ENCODE measurements around the gene SRGN.
"Not testable (repeated sequence)": the region's sequence is repeated elsewhere in the genome, so short reads cannot be mapped to it uniquely, and the experiment has no call there.

Gene SRGN

GRCh38 chr10:69123306-69123746, 35.4 kb downstream of the SRGN start:
- peak overlapping the region; percentile 86 for H3K4me3 ChIP-seq (ENCODE audit: low read depth, low read length)
- TF ChIP-seq, protein P1, sequence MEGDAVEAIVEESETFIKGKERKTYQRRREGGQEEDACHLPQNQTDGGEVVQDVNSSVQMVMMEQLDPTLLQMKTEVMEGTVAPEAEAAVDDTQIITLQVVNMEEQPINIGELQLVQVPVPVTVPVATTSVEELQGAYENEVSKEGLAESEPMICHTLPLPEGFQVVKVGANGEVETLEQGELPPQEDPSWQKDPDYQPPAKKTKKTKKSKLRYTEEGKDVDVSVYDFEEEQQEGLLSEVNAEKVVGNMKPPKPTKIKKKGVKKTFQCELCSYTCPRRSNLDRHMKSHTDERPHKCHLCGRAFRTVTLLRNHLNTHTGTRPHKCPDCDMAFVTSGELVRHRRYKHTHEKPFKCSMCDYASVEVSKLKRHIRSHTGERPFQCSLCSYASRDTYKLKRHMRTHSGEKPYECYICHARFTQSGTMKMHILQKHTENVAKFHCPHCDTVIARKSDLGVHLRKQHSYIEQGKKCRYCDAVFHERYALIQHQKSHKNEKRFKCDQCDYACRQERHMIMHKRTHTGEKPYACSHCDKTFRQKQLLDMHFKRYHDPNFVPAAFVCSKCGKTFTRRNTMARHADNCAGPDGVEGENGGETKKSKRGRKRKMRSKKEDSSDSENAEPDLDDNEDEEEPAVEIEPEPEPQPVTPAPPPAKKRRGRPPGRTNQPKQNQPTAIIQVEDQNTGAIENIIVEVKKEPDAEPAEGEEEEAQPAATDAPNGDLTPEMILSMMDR (IDR thresholded peaks at IDR 0.05; ENCODE audit: low read depth, low read length), result peak; percentile 19; the same call in 1 of the 2 replicates

DNA sequence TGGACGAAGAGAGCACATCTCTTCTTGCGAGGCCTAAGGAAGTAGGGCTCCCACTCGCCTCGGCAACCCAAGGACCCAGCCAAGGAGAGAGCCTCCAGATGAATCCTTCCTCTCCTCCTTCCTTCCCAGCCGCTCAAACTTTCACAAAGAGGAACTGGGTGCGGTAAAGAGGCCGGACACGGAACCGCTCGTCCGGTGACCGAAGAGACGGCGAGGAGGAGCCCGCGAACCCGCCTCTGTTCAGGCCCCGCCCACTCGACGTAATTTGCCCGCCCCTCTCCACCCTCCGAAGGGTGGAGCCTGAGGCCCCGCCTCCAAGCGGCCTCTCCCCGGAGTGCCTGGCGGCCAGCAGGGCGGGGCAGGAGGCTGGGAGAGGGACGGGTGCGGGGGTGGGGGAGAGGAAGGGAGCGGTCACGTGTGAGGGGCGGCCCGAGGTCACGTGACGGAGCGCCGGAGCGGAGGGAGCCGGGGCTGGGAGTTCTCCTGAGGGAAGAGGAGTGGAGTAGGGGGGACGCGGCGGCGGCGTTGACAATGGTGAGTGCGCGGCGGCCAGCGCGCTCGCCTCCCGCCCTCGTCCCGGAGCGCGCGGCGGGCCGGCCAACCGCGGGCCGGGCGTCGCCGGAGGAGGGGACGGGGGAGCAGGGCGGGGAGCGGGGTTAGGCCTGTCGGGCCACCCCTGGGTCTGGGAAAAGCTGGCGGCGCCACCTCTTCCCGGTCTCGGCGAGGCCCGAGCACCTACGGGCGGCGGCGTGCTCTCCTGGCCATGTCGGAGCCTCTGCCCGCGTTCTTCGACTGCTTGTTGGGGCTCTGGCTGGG, 36.1 kb downstream of the SRGN start, which contains the start of gene VPS26A:
Gene VPS26A, plus strand, starts transcription at position 432 of the 816 bp plus-strand sequence. Its CDS starts 100 bp downstream, at position 532.
- H3K4me3 ChIP-seq (ENCODE audit: low read depth, low read length), result peak within 1 kb of the TSS; percentile 86
- TF ChIP-seq, protein P1 (IDR thresholded peaks at IDR 0.05; ENCODE audit: low read depth, low read length), result no peak

- TF ChIP-seq, protein P1 (IDR thresholded peaks at IDR 0.05; ENCODE audit: low read depth, low read length), result no peak
- H3K4me3 ChIP-seq (ENCODE audit: low read depth, low read length), result peak overlapping the region; percentile 86
Observed at GRCh38 chr10:69124563-69125268, 36.8 kb downstream of the SRGN start.

DNA sequence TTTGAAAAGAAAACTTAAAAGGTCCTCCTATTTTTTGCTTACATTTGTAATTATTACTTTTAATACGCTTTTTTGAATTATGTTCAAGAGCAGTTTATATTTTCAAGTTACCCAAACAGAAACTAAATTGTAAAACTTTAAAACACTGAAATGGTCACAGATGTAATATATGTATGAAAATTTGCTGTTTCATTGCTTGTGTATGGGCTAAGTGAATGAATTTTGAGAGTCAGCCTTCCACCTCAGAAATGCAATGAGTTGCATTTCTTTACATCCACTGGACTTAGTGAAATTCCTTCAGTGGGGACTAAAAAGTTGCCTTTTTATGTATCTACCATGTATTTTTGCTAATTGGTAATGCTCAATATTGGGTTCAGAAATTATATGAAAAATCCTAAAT, 37.7 kb downstream of the SRGN start:
- peak overlapping the region; percentile 86 for H3K4me3 ChIP-seq (ENCODE audit: low read depth, low read length)
- TF ChIP-seq, protein P1 (IDR thresholded peaks at IDR 0.05; ENCODE audit: low read depth, low read length), result no peak

GRCh38 chr10:69130251-69130650, 42.3 kb downstream of the SRGN start:
- no peak overlapping the region for H3K4me3 ChIP-seq (ENCODE audit: low read depth, low read length)
- TF ChIP-seq, protein P1 (IDR thresholded peaks at IDR 0.05; ENCODE audit: low read depth, low read length), result no peak

DNA sequence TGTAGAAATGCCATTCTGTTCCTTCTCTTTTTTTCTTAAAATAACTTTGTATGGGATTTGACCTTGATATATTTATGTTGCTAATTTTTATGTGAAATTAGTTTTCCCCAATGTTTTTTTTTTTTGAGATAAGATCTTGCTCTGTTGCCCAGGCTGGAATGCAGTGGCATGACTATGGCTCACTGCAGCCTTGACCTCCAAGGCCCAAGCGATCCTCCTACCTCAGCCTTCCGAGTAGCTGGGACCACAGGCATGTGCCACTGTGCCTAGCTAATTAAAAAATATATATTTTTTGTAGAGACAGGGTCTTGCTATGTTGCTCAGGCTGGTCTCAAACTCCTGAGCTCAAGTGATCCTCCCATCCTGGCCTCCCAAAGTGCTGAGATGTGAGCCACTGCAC, 52.1 kb downstream of the SRGN start:
- TF ChIP-seq, protein P1 (IDR thresholded peaks at IDR 0.05; ENCODE audit: low read depth, low read length), result no peak
- H3K4me3 ChIP-seq (ENCODE audit: low read depth, low read length), result no peak overlapping the region

DNA sequence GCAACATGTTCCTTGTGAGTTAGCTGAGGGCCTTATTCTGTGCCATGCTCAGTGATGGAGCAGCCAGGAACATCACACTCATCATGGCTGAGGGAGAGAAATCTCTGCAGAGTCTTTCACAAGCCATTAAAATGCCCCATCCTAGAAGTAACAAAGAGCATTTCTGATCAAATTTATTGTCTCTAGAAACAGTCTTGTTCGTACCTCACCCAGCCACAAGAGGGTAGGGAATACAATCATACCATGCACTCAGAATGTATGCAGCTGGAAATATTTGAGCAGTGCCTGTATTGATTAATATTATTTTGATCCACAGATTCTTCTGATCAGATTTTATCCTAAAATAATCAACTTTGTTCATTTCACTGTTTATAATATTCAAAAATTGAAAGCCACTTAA, 53.4 kb downstream of the SRGN start:
- TF ChIP-seq, protein P1 (IDR thresholded peaks at IDR 0.05; ENCODE audit: low read depth, low read length), result no peak

GRCh38 chr10:69142074-69142473, 54.2 kb downstream of the SRGN start:
- H3K4me3 ChIP-seq (ENCODE audit: low read depth, low read length), result not testable (repeated sequence)

More for the DNA sequence above, 53.4 kb downstream of the SRGN start:
- H3K4me3 ChIP-seq (ENCODE audit: low read depth, low read length), result no peak overlapping the region

All from WI38 (cell line).